GM18867 (cell line): Measurements from ENCODE around the gene MLLT3.

ENCODE experiments used
- ATAC-seq: cut with Tn5 transposase; IDR thresholded peaks from one replicate; pipeline ENCODE4 v1.9.1; 2021; ENCODE audit warnings: mild to moderate bottlenecking, moderate library complexity; ENCODE audit not compliant: unreplicated experiment

Gene MLLT3

GRCh38 chr9:20356403-20357036 lies 265.8 kb downstream of the MLLT3 start:
- ATAC-seq, result peak; percentile 60

- no peak for ATAC-seq
Measured at GRCh38 chr9:20355022-20355421, 267.3 kb downstream of the MLLT3 start.

- ATAC-seq, result no peak
Measured at GRCh38 chr9:20353931-20354652, 268.2 kb downstream of the MLLT3 start.

- ATAC-seq, result peak; percentile 35
Measured at GRCh38 chr9:20353524-20353923, 268.8 kb downstream of the MLLT3 start.

- ATAC-seq, result no peak
Measured at GRCh38 chr9:20352591-20352990, 269.7 kb downstream of the MLLT3 start.

GRCh38 chr9:20351715-20352114 lies 270.6 kb downstream of the MLLT3 start:
- ATAC-seq, result no peak

GRCh38 chr9:20349568-20349967 lies 272.7 kb downstream of the MLLT3 start:
- no peak for ATAC-seq

GRCh38 chr9:20343325-20343724 lies 279.0 kb downstream of the MLLT3 start:
- ATAC-seq, result no peak

GRCh38 chr9:20340511-20340861 lies 281.8 kb downstream of the MLLT3 start:
- no peak for ATAC-seq

- ATAC-seq, result peak; percentile 42
Measured at GRCh38 chr9:20335668-20336332, 286.5 kb downstream of the MLLT3 start.

- ATAC-seq, result no peak
Measured at GRCh38 chr9:20333991-20334390, 288.3 kb downstream of the MLLT3 start.

GRCh38 chr9:20331095-20331685 lies 291.1 kb downstream of the MLLT3 start:
- ATAC-seq, result peak; percentile 78

GRCh38 chr9:20330688-20331087 lies 291.6 kb downstream of the MLLT3 start:
- ATAC-seq, result no peak

- no peak for ATAC-seq
Measured at GRCh38 chr9:20326516-20326915, 295.8 kb downstream of the MLLT3 start.

GRCh38 chr9:20325008-20325407 lies 297.3 kb downstream of the MLLT3 start:
- ATAC-seq, result no peak

- ATAC-seq, result no peak
Measured at GRCh38 chr9:20322212-20322611, 300.1 kb downstream of the MLLT3 start.

GRCh38 chr9:20321423-20322082 lies 300.7 kb downstream of the MLLT3 start:
- ATAC-seq, result no peak

GRCh38 chr9:20320921-20321320 lies 301.4 kb downstream of the MLLT3 start:
- no peak for ATAC-seq

- ATAC-seq, result peak; percentile 49
Measured at GRCh38 chr9:20319641-20320337, 302.5 kb downstream of the MLLT3 start.

- ATAC-seq, result no peak
Measured at GRCh38 chr9:20319241-20319640, 303.1 kb downstream of the MLLT3 start.

GRCh38 chr9:20317701-20318100 lies 304.6 kb downstream of the MLLT3 start:
- no peak for ATAC-seq
